IMR-90 (cell line): Measurements from ENCODE around the gene GGTLC2. TPM values are rescaled to one million over a fixed set of nuclear protein-coding genes. Genes with fewer than 3 reads are reported as not detected.
"Not testable (repeated sequence)": the region's sequence is repeated elsewhere in the genome, so short reads cannot be mapped to it uniquely, and the experiment has no call there.

ENCODE experiments used
- ATAC-seq: fragments of 200-7000 bp; cut with Tn5 transposase; 2 replicates; pipeline ENCODE4 v1.9.1; 2020; ENCODE audit warnings: low read depth, mild to moderate bottlenecking, moderate library complexity
- BruUV-seq: library from RNA; stranded (reverse); fragments of 400-500 nt; replicated peaks from 2 replicates; lab custom pipeline; 2021; lab: Mats Ljungman, UMichigan
- CTCF ChIA-PET: fragments of 300-600 bp; formaldehyde crosslinking; extraction: SDS; loops from one replicate; lab custom pipeline; 2021; ENCODE audit warnings: antibody characterized with exemption; lab: Yijun Ruan, JAX
- POLR2A ChIA-PET: fragments of 300-600 bp; sonication (Branson Sonifier 250); formaldehyde crosslinking; loops from one replicate; lab custom pipeline; 2022; ENCODE audit warnings: antibody characterized with exemption; ENCODE audit not compliant: unreplicated experiment; lab: Charles Lee
- DNase-seq: peaks from one replicate; pipeline ENCODE4 v3.0.0; 2013
- H2AFZ ChIP-seq: replicated peaks from 2 replicates; pipeline ENCODE3; 2013; ENCODE audit warnings: low read length, mild to moderate bottlenecking; ENCODE audit not compliant: poor library complexity
- H2AK5ac ChIP-seq: 2 replicates; pipeline ENCODE4 v1.6.1; 2013; ENCODE audit warnings: low read depth, low read length, inconsistent platforms
- H2AK9ac ChIP-seq: replicated peaks from 2 replicates; pipeline ENCODE3; 2013; ENCODE audit warnings: mild to moderate bottlenecking, low read depth, low read length, moderate library complexity; ENCODE audit not compliant: poor library complexity
- H2BK120ac ChIP-seq: 2 replicates; pipeline ENCODE4 v1.6.1; 2013; ENCODE audit warnings: low read depth, low read length, inconsistent platforms
- H2BK15ac ChIP-seq: 3 replicates; pipeline ENCODE4 v1.6.1; 2013; ENCODE audit warnings: low read depth, low read length, inconsistent platforms
- H2BK20ac ChIP-seq: 2 replicates; pipeline ENCODE4 v1.6.1; 2013; ENCODE audit warnings: low read depth, mild to moderate bottlenecking, inconsistent platforms, low read length, moderate library complexity
- H2BK5ac ChIP-seq: 2 replicates; pipeline ENCODE4 v1.6.1; 2013; ENCODE audit warnings: mild to moderate bottlenecking, low read depth, low read length, inconsistent platforms; ENCODE audit not compliant: poor library complexity, severe bottlenecking
- H3K14ac ChIP-seq: replicated peaks from 2 replicates; pipeline ENCODE4 v1.6.1; 2013; ENCODE audit warnings: low read depth, low read length, inconsistent platforms
- H3K18ac ChIP-seq: 2 replicates; pipeline ENCODE4 v1.6.1; 2013; ENCODE audit warnings: low read depth, low read length, control low read depth
- H3K23ac ChIP-seq: 2 replicates; pipeline ENCODE4 v1.6.1; 2013; ENCODE audit warnings: low read depth, low read length, inconsistent platforms
- H3K27ac ChIP-seq: 2 replicates; pipeline ENCODE4 v1.5.1; 2013; ENCODE audit warnings: mild to moderate bottlenecking, control low read depth, low read length; ENCODE audit not compliant: insufficient read depth
- H3K27me3 ChIP-seq: 2 replicates; pipeline ENCODE4 v1.6.1; 2013; ENCODE audit warnings: low read length; ENCODE audit not compliant: control insufficient read depth, insufficient read depth
- H3K36me3 ChIP-seq: 2 replicates; pipeline ENCODE4 v1.6.1; 2013; ENCODE audit warnings: low read length, mixed read lengths; ENCODE audit not compliant: control insufficient read depth, insufficient read depth
- H3K4ac ChIP-seq: 2 replicates; pipeline ENCODE4 v1.6.1; 2013; ENCODE audit warnings: low read depth, low read length, inconsistent platforms
- H3K4me1 ChIP-seq: 2 replicates; pipeline ENCODE4 v1.6.1; 2013; ENCODE audit warnings: low read length, mixed read lengths; ENCODE audit not compliant: control insufficient read depth, insufficient read depth
- H3K4me2 ChIP-seq: 2 replicates; pipeline ENCODE4 v1.6.1; 2013; ENCODE audit warnings: low read depth, mild to moderate bottlenecking, control low read depth, low read length, moderate library complexity
- H3K4me3 ChIP-seq: 2 replicates; pipeline ENCODE4 v1.5.1; 2013; ENCODE audit warnings: low read depth, mild to moderate bottlenecking, control low read depth, low read length, moderate library complexity; ENCODE audit not compliant: insufficient read depth
- H3K56ac ChIP-seq: 2 replicates; pipeline ENCODE4 v1.6.1; 2013; ENCODE audit warnings: low read length, inconsistent platforms; ENCODE audit not compliant: insufficient read depth; ENCODE audit errors: extremely low read depth
- H3K79me1 ChIP-seq, 2 experiments: 2 replicates each; pipeline ENCODE4 v1.6.1; 2013; ENCODE audit warnings: low read length in 2 of 2, inconsistent platforms in 1 of 2, low read depth in 1 of 2
- H3K9ac ChIP-seq: 2 replicates; pipeline ENCODE4 v1.6.1; 2013; ENCODE audit warnings: low read depth, low read length, control low read depth
- H3K9me1 ChIP-seq: 2 replicates; pipeline ENCODE4 v1.6.1; 2013; ENCODE audit warnings: low read length, inconsistent platforms; ENCODE audit not compliant: insufficient read depth
- H3K9me3 ChIP-seq: 2 replicates; pipeline ENCODE4 v1.6.1; 2013; ENCODE audit warnings: low read length; ENCODE audit not compliant: control insufficient read depth, insufficient read depth
- H4K20me1 ChIP-seq: 2 replicates; pipeline ENCODE4 v1.6.1; 2013; ENCODE audit warnings: low read length, inconsistent platforms; ENCODE audit not compliant: insufficient read depth
- H4K5ac ChIP-seq: 2 replicates; pipeline ENCODE4 v1.6.1; 2013; ENCODE audit warnings: mild to moderate bottlenecking, low read depth, low read length, control low read depth
- H4K8ac ChIP-seq, 2 experiments: 2 replicates each; pipeline ENCODE4 v1.6.1; 2013; ENCODE audit warnings: low read depth in 2 of 2, low read length in 2 of 2, control low read depth in 1 of 2, inconsistent platforms in 1 of 2
- H4K91ac ChIP-seq: 2 replicates; pipeline ENCODE4 v1.6.1; 2013; ENCODE audit warnings: low read depth, low read length, inconsistent platforms; ENCODE audit not compliant: insufficient read depth
- ELK1 ChIP-seq: fragments of 150-350 bp; IDR thresholded peaks from 2 replicates; pipeline ENCODE4 v1.6.1; 2016; ENCODE audit warnings: low read depth, mild to moderate bottlenecking, low read length, moderate library complexity, borderline replicate concordance
- FOS ChIP-seq: fragments of 150-350 bp; IDR thresholded peaks from 2 replicates; pipeline ENCODE4 v1.6.1; 2016; ENCODE audit warnings: low read depth, low read length
- MAFK ChIP-seq: IDR thresholded peaks from 2 replicates; pipeline ENCODE4 v1.6.1; 2012; ENCODE audit warnings: low read depth, low read length, improper control_type of control experiment
- MAZ ChIP-seq: IDR thresholded peaks from 2 replicates; pipeline ENCODE4 v1.6.1; 2012; ENCODE audit warnings: low read depth, mild to moderate bottlenecking, low read length, improper control_type of control experiment, moderate library complexity, borderline replicate concordance
- RFX5 ChIP-seq: IDR thresholded peaks from 2 replicates; pipeline ENCODE4 v1.8.0; 2012; ENCODE audit warnings: low read depth, mild to moderate bottlenecking, low read length, moderate library complexity
- WGBS, 2 experiments: methylation state at CpG; one replicate each; pipeline versions ENCODE4 v1.1.5 to v1.1.7; 2013; ENCODE audit warnings: missing lambda C conversion rate in 2 of 2; ENCODE audit not compliant: insufficient read length in 1 of 2; ENCODE audit errors: extremely low coverage in 2 of 2; 5-methylcytosine and 5-hydroxymethylcytosine counted together
- dilution Hi-C: fragments of 300-500 bp; cut with HindIII; formaldehyde crosslinking; loops from one replicate; pipeline ENCODE4 v1.14.3; 2018; ENCODE audit warnings: low sequenced_read_pairs; ENCODE audit not compliant: unreplicated experiment
- in situ Hi-C: fragments of 300-500 bp; cut with MboI; formaldehyde crosslinking; loops from 3 replicates; pipeline ENCODE4 v1.14.3; 2019; ENCODE audit warnings: low sequenced_read_pairs, inconsistent platforms, mixed read lengths
- intact Hi-C: fragments of 100-400 bp; cut with micrococcal nuclease; formaldehyde crosslinking; loops from 2 replicates; pipeline ENCODE4 v1.10.0; 2022
- polyA plus RNA-seq, 3 experiments: library from polyadenylated mRNA; depleted of rRNA; stranded (reverse); fragments of >200 nt; gene quantifications; 2 replicates each; pipeline ENCODE4 v1.2.3, GENCODE V29; 2012; ENCODE audit warnings: low replicate concordance in 1 of 3
- total RNA-seq: library from RNA; depleted of rRNA; stranded (reverse); fragments of >200 nt; gene quantifications from 2 replicates; pipeline ENCODE4 v1.2.3, GENCODE V29; 2012

GGTLC2 gene
- total and polyA plus RNA-seq, 2 of the 4 experiments (the other 2 are of a cell fraction), result 0.09 TPM; not detected in 1

GRCh38 chr22:22619765-22620414 is 24.5 kb upstream of the GGTLC2 start:
- Histone ChIP-seq H3K27ac (no peak overlapping the region), H3K4me1 (no peaks in the 10 kb centered on the region), H3K9me1 (no peaks in the 10 kb centered on the region), H4K20me1 (no peaks in the 10 kb centered on the region), H3K9ac (no peak overlapping the region), H2BK5ac (no peak overlapping the region), H2AK5ac (no peak overlapping the region), H4K5ac (no peak overlapping the region), H3K4me3 (no peak overlapping the region), H3K18ac (no peak overlapping the region), H3K23ac (no peak overlapping the region), H3K27me3 (peaks cover 27% of the 10 kb centered on the region), H4K91ac (no peak overlapping the region), H3K4ac (no peak overlapping the region), H2AK9ac (no peak overlapping the region), H3K79me1 (no peaks in the 10 kb centered on the region), H3K9me3 (no peaks in the 10 kb centered on the region), H4K8ac (no peak overlapping the region), H2BK120ac (no peak overlapping the region), H2BK20ac (no peak overlapping the region), H3K4me2 (no peak overlapping the region), H2BK15ac (no peak overlapping the region), H2AFZ (no peak overlapping the region), H3K56ac (no peak overlapping the region), H3K36me3 (no peaks in the 10 kb centered on the region), H3K14ac (no peak overlapping the region)
- ChIA-PET POLR2A (no interaction called here), CTCF (no interaction called here)
- intact Hi-C loops, result no loop called here
- ATAC-seq (no peak), DNase-seq (no peak)
- in situ Hi-C loops, result no loop called here
- BruUV-seq, result no TSS peak
- no peak for TF ChIP-seq ELK1
- no peak for TF ChIP-seq FOS
- TF ChIP-seq MAFK, result no peak
- no peak for TF ChIP-seq MAZ
- no peak for TF ChIP-seq RFX5
- dilution Hi-C loops, result no loop called here
- WGBS, 2 experiments, result no CpG with 5 or more reads among the region's 3 CpGs

- ATAC-seq, H3K4me2 ChIP-seq, H3K4me3 ChIP-seq, H2BK15ac ChIP-seq, H2AK9ac ChIP-seq, H3K4ac ChIP-seq, dilution Hi-C loops, H3K56ac ChIP-seq, H3K27ac ChIP-seq, in situ Hi-C loops, H3K23ac ChIP-seq, H3K9ac ChIP-seq, H3K18ac ChIP-seq, H3K9me1 ChIP-seq, H2BK5ac ChIP-seq, DNase-seq, CTCF ChIA-PET, BruUV-seq, H3K4me1 ChIP-seq, H2AK5ac ChIP-seq, H3K14ac ChIP-seq, H3K9me3 ChIP-seq, H3K79me1 ChIP-seq, H4K20me1 ChIP-seq, H2AFZ ChIP-seq, POLR2A ChIA-PET, H4K5ac ChIP-seq, H4K8ac ChIP-seq, H4K91ac ChIP-seq, H3K27me3 ChIP-seq, H2BK120ac ChIP-seq, H3K36me3 ChIP-seq, intact Hi-C loops, H2BK20ac ChIP-seq: not testable (repeated sequence)
- WGBS, 2 experiments, result 47% methylated on average over 3 of the region's 18 CpGs; no CpG with 5 or more reads in 1 of the 2 experiments
Measured at GRCh38 chr22:22628546-22629495, 15.6 kb upstream of the GGTLC2 start.
